ENCODE results near the gene SETX.

DNA sequence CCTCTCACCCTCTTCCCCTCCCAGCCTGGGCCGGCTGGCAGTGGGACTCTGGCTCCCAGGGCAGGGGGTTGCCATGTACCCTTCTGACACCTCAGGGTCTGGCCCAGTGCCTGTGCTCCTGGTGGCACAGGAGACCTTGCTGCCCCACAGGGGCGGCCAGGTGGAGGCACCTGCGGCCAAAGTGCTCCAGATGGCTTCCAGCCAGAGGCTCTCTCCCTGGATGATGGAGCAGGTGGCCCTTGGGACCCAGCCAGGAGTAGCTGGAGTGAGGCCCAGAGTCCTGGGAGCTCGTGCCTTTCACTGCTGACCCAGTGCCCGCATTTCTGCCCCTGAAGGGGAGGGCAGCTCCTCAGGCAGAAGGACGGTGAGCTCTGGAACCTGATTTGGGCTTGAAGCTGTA is 105.7 kb downstream of the SETX start:
- no peak for TF ChIP-seq POLR2A (IDR thresholded peaks at IDR 0.05)
- TF ChIP-seq, protein P1, sequence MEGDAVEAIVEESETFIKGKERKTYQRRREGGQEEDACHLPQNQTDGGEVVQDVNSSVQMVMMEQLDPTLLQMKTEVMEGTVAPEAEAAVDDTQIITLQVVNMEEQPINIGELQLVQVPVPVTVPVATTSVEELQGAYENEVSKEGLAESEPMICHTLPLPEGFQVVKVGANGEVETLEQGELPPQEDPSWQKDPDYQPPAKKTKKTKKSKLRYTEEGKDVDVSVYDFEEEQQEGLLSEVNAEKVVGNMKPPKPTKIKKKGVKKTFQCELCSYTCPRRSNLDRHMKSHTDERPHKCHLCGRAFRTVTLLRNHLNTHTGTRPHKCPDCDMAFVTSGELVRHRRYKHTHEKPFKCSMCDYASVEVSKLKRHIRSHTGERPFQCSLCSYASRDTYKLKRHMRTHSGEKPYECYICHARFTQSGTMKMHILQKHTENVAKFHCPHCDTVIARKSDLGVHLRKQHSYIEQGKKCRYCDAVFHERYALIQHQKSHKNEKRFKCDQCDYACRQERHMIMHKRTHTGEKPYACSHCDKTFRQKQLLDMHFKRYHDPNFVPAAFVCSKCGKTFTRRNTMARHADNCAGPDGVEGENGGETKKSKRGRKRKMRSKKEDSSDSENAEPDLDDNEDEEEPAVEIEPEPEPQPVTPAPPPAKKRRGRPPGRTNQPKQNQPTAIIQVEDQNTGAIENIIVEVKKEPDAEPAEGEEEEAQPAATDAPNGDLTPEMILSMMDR (IDR thresholded peaks at IDR 0.05) = no peak

Measured in Peyer's patch (tissue), 4 donors.